Measurements from ENCODE around the gene RLF.

- TF ChIP-seq CTCF (IDR thresholded peaks at IDR 0.05) (peak; percentile 68 to 79 (median 74)), POLR2A (IDR thresholded peaks at IDR 0.05) (no peak)
These were observed 17.2 kb upstream of the RLF start for GRCh38 chr1:40143891-40144575.
